Measurements from ENCODE around the gene HEXA. TPM values are rescaled to one million over a fixed set of nuclear protein-coding genes. Genes with fewer than 3 reads are reported as not detected.
A peak's percentile ranks its signal among the peaks of the same experiment; 100 is the strongest.

HEXA gene
- total RNA-seq, 1 donor from 2014 or later, result 34.5 TPM

DNA sequence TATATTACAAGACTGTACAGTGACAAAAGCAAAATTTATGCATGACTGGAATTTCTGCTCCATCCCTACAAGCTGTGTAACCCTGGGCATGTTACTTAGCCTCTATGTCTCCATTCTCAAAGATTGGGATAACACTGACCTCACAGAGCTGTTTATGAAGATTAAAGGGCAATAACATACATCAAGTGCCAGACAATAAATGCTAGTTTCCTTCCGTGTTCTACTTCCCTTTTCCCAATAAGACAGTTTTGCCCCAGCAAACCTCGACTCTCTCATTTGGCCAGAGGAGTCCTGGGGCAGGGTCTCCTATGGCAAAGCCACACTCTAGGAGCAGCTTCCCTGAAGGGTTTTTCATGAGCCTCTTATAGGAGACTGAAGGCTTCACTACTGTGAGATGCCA, 7.5 kb downstream of the HEXA start:
- Histone ChIP-seq H3K4me1 (no peaks in the 10 kb centered on the region), H4K20me1 (ENCODE audit: low read depth) (peaks cover 20% of the 10 kb centered on the region), H3K79me2 (ENCODE audit: low read depth) (peaks cover 33% of the 10 kb centered on the region)

DNA sequence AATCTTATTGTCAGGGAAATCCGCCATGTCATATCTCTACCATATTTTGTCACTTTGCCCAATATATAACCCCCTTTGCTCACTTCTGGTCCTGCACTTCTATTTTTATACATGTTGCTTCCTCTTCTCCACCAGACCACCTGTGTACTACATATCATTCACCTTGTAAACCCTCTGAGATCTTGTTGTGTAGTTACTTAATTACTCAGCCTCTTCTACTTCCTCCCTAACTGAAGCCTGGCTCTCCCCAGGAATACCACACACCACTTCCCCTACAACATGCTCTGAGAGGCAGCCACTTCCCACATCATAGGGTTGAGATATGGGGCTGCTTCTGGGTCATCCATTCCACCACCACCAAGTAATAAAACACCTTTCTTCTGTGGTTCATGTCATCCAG, 10.0 kb downstream of the HEXA start:
- H3K9ac ChIP-seq, result no peak overlapping the region
- no peak overlapping the region for H3K4me3 Mint-ChIP-seq
- H3K27ac Mint-ChIP-seq, result no peak overlapping the region
- peaks cover 3% of the 10 kb centered on the region for H3K36me3 ChIP-seq
- H3F3A ChIP-seq (ENCODE audit: low read depth), result no peaks in the 10 kb centered on the region
- no peak overlapping the region for H3K4me3 ChIP-seq
- H4K20me1 ChIP-seq (ENCODE audit: low read depth), result peaks cover 20% of the 10 kb centered on the region
- H3K4me1 Mint-ChIP-seq, result no peaks in the 10 kb centered on the region
- peaks cover 16% of the 10 kb centered on the region for H3K79me2 ChIP-seq (ENCODE audit: low read depth)
- H3K27me3 Mint-ChIP-seq (ENCODE audit: insufficient read depth, low read depth), result peaks cover 2% of the 10 kb centered on the region
- H2AFZ ChIP-seq (replicated peaks), result no peak overlapping the region
- H3K9me3 Mint-ChIP-seq, result no peaks in the 10 kb centered on the region
- H3K9me3 ChIP-seq (ENCODE audit: low read depth), result no peaks in the 10 kb centered on the region
- TF ChIP-seq EZH2phosphoT487 (IDR thresholded peaks at IDR 0.05) (no peak), EZH2 (IDR thresholded peaks at IDR 0.05) (no peak)
- TF ChIP-seq, protein P1, sequence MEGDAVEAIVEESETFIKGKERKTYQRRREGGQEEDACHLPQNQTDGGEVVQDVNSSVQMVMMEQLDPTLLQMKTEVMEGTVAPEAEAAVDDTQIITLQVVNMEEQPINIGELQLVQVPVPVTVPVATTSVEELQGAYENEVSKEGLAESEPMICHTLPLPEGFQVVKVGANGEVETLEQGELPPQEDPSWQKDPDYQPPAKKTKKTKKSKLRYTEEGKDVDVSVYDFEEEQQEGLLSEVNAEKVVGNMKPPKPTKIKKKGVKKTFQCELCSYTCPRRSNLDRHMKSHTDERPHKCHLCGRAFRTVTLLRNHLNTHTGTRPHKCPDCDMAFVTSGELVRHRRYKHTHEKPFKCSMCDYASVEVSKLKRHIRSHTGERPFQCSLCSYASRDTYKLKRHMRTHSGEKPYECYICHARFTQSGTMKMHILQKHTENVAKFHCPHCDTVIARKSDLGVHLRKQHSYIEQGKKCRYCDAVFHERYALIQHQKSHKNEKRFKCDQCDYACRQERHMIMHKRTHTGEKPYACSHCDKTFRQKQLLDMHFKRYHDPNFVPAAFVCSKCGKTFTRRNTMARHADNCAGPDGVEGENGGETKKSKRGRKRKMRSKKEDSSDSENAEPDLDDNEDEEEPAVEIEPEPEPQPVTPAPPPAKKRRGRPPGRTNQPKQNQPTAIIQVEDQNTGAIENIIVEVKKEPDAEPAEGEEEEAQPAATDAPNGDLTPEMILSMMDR (IDR thresholded peaks at IDR 0.05), result no peak
- no peak overlapping the region for H3K4me2 ChIP-seq
- no peak for DNase-seq (ENCODE audit: low spot score)
- H3K4me1 ChIP-seq, result no peaks in the 10 kb centered on the region
- no peaks in the 10 kb centered on the region for H3K27me3 ChIP-seq
- H3K36me3 Mint-ChIP-seq, result peaks cover 2% of the 10 kb centered on the region
- H3K27ac ChIP-seq, result no peak overlapping the region

More for the DNA sequence above, 7.5 kb downstream of the HEXA start:
- Mint-ChIP-seq H3K27ac (no peak overlapping the region), H3K4me1 (no peaks in the 10 kb centered on the region), H3K4me3 (no peak overlapping the region), H3K9me3 (no peaks in the 10 kb centered on the region), H3K27me3 (ENCODE audit: insufficient read depth, low read depth) (peaks cover 2% of the 10 kb centered on the region), H3K36me3 (peaks cover 2% of the 10 kb centered on the region)
- TF ChIP-seq, protein P1 (IDR thresholded peaks at IDR 0.05), result no peak
- TF ChIP-seq EZH2 (IDR thresholded peaks at IDR 0.05), result no peak
- TF ChIP-seq EZH2phosphoT487 (IDR thresholded peaks at IDR 0.05), result no peak
- no peak for DNase-seq (ENCODE audit: low spot score)
- H3K9ac ChIP-seq, result no peak overlapping the region
- no peaks in the 10 kb centered on the region for H3K27me3 ChIP-seq
- no peaks in the 10 kb centered on the region for H3K9me3 ChIP-seq (ENCODE audit: low read depth)
- no peak overlapping the region for H3K27ac ChIP-seq
- no peak overlapping the region for H2AFZ ChIP-seq (replicated peaks)
- no peak overlapping the region for H3K4me2 ChIP-seq
- peaks cover 3% of the 10 kb centered on the region for H3K36me3 ChIP-seq
- no peaks in the 10 kb centered on the region for H3F3A ChIP-seq (ENCODE audit: low read depth)
- H3K4me3 ChIP-seq, result no peak overlapping the region

DNA sequence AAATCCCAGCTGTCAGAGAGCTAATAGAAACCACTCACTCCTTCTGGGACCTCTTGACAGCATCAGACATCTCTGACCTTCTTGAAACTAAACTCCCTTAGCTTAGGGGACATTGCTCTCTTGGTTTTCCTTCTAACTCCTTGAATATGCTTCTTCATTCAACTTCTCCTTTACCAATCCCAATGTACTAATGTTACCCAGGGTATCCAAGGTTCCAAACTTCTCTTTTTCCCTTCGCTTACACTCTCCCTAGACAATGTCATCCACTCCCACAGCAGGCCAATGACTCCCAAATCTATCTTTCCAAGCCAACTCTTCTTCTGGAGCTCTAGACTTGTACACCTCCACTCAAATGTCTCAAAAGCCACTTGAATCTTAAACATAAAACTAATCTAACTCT, 14.6 kb downstream of the HEXA start:
- Mint-ChIP-seq H3K36me3 (peaks cover 2% of the 10 kb centered on the region), H3K27me3 (ENCODE audit: insufficient read depth, low read depth) (peaks cover 2% of the 10 kb centered on the region), H3K27ac (no peak overlapping the region), H3K4me3 (no peak overlapping the region), H3K9me3 (no peaks in the 10 kb centered on the region), H3K4me1 (no peaks in the 10 kb centered on the region)
- Histone ChIP-seq H3K4me1 (no peaks in the 10 kb centered on the region), H3K9me3 (ENCODE audit: low read depth) (no peaks in the 10 kb centered on the region), H3F3A (ENCODE audit: low read depth) (no peaks in the 10 kb centered on the region), H2AFZ (replicated peaks) (no peak overlapping the region), H3K9ac (peak overlapping the region; percentile 35), H3K36me3 (peaks cover 3% of the 10 kb centered on the region), H3K27ac (no peak overlapping the region), H3K79me2 (ENCODE audit: low read depth) (no peaks in the 10 kb centered on the region), H3K27me3 (no peaks in the 10 kb centered on the region), H3K4me2 (no peak overlapping the region), H3K4me3 (no peak overlapping the region), H4K20me1 (ENCODE audit: low read depth) (peaks cover 7% of the 10 kb centered on the region)
- TF ChIP-seq, protein P1 (IDR thresholded peaks at IDR 0.05), result no peak
- no peak for TF ChIP-seq EZH2 (IDR thresholded peaks at IDR 0.05)
- TF ChIP-seq EZH2phosphoT487 (IDR thresholded peaks at IDR 0.05), result no peak
- DNase-seq (ENCODE audit: low spot score), result no peak

Measured in neural progenitor cell (in vitro differentiated cells).